UCSD-AML1 (cell line): ENCODE results near the gene ELANE.
"Not testable (repeated sequence)": the region's sequence is repeated elsewhere in the genome, so short reads cannot be mapped to it uniquely, and the experiment has no call there.

Experiments used
- DNase-seq: peaks from one replicate; lab custom pipeline; 2025; ENCODE audit not compliant: unreplicated experiment; lab: John Stamatoyannopoulos, UW

ELANE gene

DNA sequence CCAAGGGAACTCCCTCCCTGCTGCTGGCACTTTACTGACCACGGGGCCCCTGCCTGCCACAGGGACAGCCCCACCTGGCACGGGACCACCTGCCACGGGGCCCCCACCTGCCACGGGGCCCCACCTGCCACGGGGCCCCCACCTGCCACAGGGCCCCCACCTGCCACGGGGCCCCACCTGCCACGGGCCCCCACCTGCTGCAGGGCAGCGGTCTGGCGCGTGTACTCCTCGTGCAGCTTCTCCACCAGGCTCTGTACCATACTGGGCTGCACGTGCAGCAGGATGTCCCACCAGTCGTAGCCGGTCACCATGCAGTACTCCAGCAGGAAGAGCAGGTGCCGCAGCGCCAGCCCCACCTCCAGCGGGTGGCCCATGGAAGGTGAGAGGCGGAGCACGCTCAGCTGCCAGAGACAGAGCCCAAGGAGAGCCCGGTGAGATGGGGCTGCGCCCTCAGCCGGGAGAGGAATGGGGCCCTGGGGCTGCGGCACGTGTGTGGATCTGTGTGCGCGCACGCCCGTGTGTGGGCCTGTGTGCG, 24.7 kb downstream of the ELANE start:
- DNase-seq, result no peak

DNA sequence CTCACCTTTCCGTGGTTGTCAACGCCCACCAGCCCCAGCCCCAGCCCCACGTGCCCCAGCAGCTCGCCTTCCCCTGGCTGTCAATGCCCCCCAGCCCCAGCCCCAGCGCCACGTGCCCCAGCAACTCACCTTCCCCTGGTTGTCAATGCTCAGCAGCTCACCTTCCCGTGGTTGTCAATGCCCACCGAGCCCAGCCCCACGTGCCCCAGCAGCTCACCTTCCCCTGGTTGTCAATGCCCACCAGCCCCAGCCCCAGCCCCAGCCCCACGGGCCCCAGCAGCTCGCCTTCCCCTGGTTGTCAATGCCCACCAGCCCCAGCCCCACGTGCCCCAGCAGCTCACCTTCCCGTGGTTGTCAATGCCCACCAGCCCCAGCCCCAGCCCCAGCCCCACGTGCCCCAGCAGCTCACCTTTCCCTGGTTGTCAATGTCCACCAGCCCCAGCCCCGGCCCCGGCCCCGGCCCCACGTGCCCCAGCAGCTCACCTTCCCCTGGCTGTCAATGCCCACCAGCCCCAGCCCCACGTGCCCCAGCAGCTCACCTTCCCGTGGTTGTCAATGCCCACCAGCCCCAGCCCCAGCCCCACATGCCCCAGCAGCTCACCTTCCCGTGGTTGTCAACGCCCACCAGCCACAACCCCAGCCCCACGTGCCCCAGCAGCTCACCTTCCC, 26.0 kb downstream of the ELANE start:
- DNase-seq, result not testable (repeated sequence)

DNA sequence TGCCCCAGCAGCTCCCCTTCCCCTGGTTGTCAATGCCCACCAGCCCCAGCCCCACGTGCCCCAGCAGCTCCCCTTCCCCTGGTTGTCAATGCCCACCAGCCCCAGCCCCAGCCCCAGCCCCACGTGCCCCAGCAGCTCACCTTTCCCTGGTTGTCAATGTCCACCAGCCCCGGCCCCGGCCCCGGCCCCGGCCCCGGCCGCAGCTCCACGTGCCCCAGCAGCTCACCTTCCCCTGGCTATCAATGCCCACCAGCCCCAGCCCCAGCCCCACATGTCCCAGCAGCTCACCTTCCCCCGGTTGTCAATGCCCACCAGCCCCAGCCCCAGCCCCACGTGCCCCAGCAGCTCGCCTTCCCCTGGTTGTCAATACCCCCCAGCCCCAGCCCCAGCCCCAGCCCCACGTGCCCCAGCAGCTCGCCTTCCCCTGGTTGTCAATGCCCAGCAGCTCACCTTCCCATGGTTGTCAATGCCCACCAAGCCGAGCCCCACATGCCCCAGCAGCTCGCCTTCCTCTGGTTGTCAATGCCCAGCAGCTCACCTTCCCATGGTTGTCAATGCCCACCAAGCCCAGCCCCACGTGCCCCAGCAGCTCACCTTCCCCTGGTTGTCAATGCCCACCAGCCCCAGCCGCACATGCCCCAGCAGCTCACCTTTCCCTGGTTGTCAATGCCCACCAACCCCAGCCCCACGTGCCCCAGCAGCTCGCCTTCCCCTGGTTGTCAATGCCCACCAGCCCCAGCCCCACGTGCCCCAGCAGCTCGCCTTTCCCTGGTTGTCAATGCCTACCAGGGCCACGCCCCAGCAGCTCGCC, 26.9 kb downstream of the ELANE start:
- DNase-seq, result not testable (repeated sequence)

DNA sequence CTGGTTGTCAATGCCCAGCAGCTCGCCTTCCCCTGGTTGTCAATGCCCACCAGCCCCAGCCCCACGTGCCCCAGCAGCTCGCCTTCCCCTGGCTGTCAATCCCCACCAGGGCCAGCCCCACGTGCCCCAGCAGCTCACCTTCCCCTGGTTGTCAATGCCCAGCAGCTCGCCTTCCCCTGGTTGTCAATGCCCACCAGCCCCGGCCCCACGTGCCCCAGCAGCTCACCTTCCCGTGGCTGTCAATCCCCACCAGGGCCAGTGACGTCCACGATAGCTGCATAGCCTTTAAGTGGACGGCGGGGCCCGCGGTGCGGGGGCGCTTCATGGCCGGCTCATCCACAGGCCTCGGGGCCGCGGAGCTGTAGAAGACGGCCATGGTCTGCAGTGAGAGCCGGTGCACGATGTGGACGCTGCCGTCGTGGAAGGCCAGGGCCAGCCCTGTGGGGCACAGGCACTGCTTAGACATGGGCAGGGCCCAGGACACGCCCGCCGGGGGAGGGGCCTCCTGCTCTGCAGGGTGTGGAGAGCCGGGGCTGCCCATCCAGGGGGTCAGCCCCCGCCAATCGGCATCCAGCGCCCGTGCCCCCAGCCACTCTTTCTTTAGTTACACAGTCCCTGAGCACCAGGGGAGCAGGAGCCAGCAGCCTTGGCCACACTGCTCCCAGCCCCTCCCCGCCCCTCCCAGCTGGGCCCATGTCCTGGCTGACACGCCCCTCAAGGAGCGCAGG, 27.8 kb downstream of the ELANE start:
- no peak for DNase-seq

DNA sequence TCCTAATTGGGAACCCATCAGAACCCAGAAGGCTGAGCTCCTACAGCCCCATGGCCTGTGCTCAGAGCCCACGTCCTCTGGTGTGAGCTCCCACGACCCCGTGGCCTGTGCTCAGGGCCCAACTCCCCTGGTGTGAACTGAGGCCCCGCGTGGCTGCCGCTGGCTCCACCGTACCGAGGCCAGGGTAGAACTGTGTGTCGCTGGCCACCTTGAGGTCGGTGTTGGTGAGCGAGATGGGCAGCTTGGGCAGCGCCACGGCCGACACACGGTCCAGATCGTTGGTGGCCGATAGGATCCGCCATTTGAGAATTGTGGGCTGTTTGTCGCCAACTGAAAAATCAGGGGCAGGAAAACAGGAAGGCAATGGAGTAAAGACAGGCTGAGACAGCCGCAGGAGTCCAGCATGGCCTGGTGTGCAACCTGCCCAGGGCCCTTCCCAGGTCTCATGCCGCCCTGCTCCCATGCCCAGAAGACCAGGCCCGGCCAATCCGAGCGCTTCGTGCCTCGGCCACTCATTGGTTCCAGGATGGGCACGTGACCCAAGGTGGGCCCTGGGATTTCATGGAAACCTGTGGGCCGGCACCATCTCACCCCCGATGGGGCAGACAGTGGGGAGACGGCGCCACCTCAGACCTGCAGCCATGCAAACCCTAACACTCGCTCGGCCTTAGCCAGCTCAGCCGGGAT, 29.4 kb downstream of the ELANE start:
- DNase-seq, result no peak

DNA sequence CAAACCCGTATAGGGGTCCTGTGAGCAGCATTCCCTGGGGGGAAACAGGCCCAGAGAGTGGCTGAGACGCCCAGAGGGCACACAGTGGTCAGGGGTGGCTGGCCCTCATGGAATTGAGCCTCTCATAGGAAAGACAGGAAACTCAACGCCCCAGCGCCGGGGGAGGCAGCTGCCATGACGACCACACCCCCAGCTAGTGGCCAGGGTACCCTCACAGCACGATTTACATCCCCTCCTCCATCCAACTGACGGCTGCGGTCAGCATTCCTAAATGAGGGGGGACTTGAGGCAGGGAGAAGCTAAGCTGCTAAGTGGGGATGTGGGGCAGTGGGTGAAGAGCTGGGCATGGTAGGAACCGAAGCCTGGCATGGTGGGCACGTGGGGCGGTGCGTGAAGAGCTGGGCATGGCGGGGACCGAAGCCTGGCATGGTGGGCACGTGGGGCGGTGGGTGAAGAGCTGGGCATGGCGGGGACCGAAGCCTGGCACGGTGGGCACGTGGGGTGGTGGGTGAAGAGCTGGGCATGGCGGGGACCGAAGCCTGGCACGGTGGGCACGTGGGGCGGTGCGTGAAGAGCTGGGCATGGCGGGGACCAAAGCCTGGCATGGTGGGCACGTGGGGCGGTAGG, 30.9 kb downstream of the ELANE start:
- no peak for DNase-seq

DNA sequence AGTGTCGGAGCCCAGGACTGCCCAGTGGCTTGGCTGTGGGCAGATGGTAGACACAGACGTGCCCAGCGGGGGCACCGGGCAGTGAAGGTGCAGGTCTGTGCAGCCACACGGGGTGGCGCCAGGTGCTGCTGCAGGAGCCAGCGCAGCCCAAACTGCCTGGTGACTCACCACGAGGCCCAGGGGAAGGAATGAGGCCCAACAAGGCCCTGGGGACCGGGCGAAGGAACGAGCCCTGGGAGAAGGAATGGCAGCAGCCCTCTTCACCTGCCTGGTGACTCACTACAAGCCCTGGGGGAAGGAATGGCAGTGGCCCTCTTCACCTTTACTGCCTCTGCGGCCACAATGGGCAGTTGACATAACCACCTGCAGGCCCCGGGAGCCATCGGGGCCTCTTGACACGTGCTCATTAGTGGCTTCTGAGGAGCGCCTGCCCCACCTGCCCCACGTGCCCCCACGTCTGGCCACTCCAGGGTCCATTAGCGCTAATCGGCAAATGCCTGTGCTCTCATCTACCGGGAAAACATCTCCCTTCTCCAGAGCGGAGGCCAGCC, 31.6 kb downstream of the ELANE start:
- no peak for DNase-seq

DNA sequence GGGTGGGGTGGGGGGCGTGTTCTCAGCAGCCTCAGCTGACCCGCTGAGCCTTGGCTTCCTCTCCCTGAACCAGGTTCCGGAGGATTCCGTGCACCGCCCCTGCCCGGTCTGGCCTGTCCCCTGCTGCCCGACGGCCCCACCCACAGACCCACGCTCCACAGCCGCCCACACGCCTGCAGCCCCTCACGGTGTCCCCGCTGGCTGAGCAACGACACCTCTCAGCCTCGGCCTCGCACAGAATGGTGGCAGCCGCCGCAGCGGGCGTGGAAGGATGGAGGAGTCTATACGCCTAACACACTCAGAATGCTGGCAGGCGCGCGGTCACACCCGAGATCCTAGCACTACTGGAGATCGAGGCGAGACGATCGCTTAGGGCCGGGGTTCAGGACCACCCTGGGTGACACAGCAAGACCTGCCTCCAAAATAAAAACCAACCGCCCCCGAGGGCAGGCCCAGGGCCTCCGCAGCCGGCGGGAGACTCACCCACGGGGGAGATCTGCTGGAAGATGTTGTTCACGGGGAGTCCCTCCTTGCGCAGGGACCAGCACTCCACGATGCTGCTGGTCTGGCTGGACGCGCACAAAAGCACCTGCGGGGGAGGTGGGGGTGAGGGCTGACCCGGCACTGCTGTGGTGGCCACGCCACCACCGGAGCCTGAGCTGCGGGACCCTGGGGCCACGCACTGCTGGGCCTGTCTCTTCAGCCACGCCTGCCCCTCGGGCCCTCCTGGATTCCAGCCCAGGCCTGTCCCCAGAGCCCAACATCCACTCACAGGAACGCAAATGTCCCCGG, 32.5 kb downstream of the ELANE start:
- DNase-seq, result no peak

DNA sequence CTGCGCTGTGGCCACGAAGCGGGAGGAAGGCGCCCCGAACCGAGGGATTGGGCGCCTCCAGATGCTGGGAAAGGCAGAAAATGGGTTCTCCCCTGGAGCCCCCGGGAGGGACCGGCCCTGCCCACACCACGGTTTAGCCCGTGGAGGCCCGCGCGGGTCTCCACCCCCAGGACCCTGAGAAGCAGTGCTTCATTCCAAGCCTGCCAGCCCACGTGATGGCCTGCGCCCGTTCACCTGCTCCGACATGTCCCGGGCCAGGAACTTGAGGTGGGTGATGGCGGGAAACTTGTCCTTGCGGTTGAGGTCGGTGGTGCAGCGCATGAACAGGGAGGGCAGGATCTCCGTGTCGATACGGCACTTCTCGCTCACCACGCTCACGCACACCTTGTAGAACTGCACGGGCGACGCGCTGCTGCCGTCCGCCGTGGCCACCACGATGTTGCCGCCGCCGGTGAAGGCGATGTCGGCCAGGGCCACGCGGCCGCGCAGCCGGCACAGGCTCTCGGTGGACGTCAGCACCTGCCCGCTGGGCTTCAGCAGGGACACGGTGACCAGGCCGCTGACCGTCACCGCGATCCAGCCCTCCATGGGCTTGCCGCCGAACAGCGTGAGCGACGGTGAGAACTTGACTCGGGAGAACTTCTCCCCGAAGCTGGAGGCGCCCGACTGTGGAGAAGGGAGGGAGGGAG, 33.6 kb downstream of the ELANE start:
- DNase-seq, result no peak

DNA sequence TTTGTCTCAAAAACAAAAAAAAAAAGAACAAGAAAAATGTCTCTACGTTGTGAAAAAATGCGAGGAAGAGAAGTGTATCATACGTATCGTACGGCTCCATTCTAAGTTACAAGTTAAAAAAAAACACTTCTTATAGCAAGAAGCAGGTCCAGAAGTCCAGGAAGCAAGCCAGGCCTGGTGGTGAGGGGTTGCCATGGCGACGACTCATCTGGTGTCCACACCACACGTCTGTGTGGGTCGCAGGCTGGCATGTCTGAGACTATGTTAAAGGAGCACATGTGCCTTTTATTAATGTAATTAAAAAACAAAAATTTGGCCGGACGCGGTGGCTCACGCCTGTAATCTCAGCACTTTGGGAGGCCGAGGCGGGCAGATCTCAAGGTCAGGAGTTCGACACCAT, 35.0 kb downstream of the ELANE start:
- DNase-seq, result no peak

DNA sequence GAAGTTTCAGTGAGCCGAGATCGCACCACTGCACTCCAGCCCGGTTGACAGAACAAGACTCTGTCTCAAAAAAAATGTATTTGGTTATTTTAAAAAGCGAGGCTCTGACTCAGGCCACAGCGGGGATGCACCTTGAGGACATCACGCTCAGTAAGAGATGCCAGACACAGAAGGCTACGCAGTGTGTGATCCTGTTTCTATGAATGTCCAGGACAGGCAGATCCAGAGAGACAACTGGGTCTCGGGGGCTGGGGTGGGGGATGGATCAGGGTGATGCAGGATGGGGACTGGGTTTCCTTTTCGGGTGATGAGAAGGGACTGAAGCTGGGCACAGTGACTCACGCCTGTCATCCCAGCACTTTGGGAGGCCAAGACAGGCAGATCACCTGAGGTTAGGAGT, 35.5 kb downstream of the ELANE start:
- no peak for DNase-seq

DNA sequence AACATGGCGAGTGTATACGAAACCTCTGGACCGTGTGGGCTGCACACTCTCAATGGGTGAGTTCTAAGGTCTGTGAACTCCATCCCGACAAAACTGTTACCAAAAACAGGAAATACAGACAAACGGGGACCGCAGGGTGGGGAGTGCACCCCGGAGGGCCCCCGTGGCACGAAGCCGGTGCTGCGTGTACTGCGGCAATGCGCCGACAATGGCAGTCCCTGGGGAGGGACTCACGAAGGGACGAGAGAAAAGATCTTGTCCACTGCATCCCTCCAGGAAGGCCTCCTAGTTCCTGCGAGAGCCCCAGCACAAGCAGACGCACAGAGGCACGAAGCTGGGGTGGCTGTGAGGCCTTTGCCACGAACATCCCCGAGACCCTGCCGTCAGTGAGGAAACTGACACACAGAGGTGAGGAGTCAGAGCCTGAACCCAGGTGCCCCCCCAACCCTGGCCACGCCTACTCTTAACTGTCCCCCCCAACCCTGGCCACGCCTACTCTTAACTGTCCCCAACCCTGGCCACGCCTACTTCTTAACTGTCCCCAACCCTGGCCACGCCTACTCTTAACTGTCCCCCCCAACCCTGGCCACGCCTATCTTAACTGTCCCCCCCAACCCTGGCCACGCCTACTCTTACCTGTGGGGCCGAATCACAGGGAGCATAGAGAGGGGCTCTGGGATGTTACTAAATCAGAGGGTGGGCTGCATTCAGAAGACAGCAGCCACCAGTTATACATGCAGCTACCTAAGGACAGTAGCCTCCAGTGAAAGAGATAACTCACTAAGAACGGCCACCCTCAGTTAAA, 36.7 kb downstream of the ELANE start:
- DNase-seq, result no peak

DNA sequence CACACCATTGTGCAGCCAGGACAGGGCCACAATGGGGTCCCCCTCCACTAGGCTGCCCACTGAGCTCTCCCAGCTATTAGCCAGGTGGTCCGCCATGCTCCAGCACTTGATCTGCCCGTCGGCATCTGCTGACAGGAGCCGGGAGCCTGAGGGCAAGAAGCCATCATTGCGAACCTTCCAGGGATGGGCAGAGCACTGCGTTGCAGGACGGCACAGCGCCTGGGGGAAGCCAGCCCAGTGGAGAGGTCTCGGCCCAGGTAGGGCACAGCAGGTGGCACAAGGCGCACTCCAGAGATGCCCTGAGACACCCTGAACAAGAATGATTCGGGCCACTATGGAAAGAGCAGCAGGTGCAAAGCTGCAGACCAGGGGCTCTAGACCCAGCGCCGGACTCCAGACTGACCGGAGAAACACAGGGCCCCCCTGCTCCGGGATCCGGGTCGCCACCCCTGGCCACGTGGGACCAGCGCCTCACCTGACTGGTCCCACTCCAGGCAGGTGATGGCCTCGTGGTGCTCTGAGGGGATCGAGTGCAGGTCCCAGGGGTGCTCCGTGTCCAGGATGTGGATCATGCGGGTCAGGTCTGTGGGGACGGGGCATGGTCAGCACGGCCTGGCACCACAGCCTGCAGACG, 37.7 kb downstream of the ELANE start:
- DNase-seq, result no peak

DNA sequence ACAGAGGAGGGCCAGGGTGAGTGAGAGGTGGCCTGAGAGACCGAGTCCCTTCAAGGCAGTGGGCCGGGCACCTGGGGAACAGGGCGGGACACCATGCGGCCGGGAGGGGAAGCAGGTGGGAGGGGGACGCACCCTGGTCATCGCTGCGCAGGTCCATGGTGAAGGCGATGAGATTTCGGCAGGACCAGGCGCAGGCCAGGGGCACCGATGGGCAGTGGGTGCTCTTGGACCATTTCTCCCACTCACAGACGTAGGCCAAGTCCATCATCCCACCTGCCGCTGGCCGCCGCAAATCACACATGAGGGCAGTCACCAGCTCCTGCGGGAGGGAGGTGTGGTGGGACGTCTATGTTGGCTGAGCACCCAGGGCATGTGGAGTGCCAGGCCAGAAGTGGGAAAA, 38.7 kb downstream of the ELANE start:
- DNase-seq, result no peak

DNA sequence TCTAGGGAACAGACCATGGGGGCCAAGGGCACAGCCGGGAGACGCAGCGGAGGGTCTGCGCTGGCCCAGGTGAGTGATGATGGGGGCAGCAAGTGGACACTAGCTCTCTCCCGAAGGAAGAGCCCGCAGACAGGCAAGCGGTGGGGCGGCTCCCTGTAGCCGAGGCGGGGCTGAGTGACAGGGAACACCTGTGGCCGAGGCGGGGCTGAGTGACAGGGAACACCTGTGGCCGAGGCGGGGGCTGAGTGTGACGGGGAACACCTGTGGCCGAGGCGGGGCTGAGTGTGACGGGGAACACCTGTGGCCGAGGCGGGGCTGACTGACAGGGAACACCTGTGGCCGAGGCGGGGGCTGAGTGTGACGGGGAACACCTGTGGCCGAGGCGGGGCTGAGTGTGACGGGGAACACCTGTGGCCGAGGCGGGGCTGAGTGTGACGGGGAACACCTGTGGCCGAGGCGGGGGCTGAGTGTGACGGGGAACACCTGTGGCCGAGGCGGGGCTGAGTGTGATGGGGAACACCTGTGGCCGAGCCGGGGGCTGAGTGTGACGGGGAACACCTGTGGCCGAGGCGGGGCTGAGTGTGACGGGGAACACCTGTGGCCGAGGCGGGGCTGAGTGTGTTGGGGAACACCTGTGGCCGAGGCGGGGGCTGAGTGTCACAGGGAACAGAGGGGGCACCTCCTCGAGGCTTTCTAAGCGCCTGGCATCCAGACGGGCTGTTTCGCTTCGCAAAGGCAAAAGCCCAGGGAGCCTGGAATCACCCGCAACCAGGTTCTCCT, 39.5 kb downstream of the ELANE start:
- DNase-seq, result not testable (repeated sequence)

DNA sequence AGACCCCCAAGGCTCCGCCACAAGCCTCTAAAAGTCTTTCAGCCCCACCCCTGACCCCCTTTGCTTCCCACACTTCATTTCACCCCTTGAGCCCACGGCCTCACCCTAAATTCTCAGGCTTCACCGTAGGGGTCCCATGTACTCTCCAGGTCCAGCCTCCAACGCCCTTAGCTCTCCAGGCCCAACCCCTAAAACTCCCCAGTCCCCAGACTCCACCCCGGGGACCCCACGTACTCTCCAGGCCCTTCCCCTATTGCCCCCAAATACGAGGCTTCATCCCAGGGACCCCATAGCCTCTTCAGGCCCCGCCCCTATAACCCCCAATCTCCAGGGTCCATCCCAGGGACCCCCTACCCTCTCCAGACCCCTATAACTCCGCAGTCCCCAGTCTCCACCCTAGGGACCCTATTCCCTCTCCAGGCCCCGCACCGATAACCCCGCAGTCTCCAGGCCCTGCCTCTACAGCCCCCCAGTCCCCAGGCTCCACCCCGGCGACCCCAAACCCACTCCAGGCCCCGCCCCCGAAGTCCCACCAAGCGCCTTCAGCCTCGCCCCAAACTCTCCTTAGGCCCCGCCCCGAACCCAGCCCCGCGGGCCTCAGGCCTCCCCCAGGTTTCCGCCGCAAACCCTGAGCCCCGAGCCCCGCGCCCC, 40.3 kb downstream of the ELANE start:
- DNase-seq, result no peak
